AG10803 (cell line): ENCODE measurements around the gene RAI1.

ENCODE experiments used
- DNase-seq: peaks from one replicate; pipeline ENCODE4 v3.0.0; 2010; ENCODE audit warnings: low read depth
- H3K4me3 ChIP-seq: 2 replicates; pipeline ENCODE4 v1.5.1; 2011; ENCODE audit warnings: mild to moderate bottlenecking, low read length, control low read depth
- CTCF ChIP-seq: conservative IDR thresholded peaks from 2 replicates; pipeline ENCODE4 v1.5.1; 2011; ENCODE audit warnings: mild to moderate bottlenecking, low read length, control low read depth, inconsistent platforms

The RAI1 gene

GRCh38 chr17:17739388-17740066 lies 58.3 kb downstream of the RAI1 start:
- peak; percentile 71 for DNase-seq
- TF ChIP-seq CTCF: no peak
- no peak overlapping the region for H3K4me3 ChIP-seq

GRCh38 chr17:17740615-17741348 lies 59.5 kb downstream of the RAI1 start:
- no peak for DNase-seq
- no peak overlapping the region for H3K4me3 ChIP-seq
- TF ChIP-seq CTCF: no peak

- peak; percentile 48 for TF ChIP-seq CTCF
- 0 out of 2 replicates have a peak overlapping the region, but pooled peaks have one; percentile 10 for H3K4me3 ChIP-seq
- DNase-seq: peak; percentile 47
Observed at GRCh38 chr17:17741349-17742023, 60.2 kb downstream of the RAI1 start.

- peak; percentile 61 for DNase-seq
- TF ChIP-seq CTCF: no peak
- no peak overlapping the region for H3K4me3 ChIP-seq
Observed at GRCh38 chr17:17742133-17742621, 60.9 kb downstream of the RAI1 start.

- H3K4me3 ChIP-seq: no peak overlapping the region
- DNase-seq: no peak
- TF ChIP-seq CTCF: no peak
Observed at GRCh38 chr17:17742688-17743390, 61.6 kb downstream of the RAI1 start.

GRCh38 chr17:17743391-17744112 lies 62.3 kb downstream of the RAI1 start:
- H3K4me3 ChIP-seq: no peak overlapping the region
- DNase-seq: no peak
- TF ChIP-seq CTCF: no peak
